GM23248 (cell line): ENCODE results near the gene ADGRL1. TPM values are rescaled to one million over a fixed set of nuclear protein-coding genes. Genes with fewer than 3 reads are reported as not detected.

Experiments used
- DNase-seq: peaks from one replicate; pipeline ENCODE4 v3.0.0-alpha.2; 2015
- H2AFZ ChIP-seq: fragments of 200-600 bp; sonication (generic); 2 replicates; pipeline ENCODE4 v1.6.1; 2016; ENCODE audit warnings: antibody characterized with exemption
- H3F3A ChIP-seq: fragments of 200-600 bp; sonication (generic); 2 replicates; pipeline ENCODE4 v1.6.1; 2016; ENCODE audit warnings: mild to moderate bottlenecking, antibody characterized with exemption, mixed run types; ENCODE audit not compliant: insufficient read depth
- H3K27ac ChIP-seq: fragments of 200-600 bp; sonication (generic); 2 replicates; pipeline ENCODE4 v1.5.1; 2016; ENCODE audit warnings: mild to moderate bottlenecking
- H3K27me3 ChIP-seq: fragments of 200-600 bp; sonication (generic); replicated peaks from 2 replicates; pipeline ENCODE4 v1.6.1; 2016; ENCODE audit warnings: mild to moderate bottlenecking; ENCODE audit not compliant: insufficient read depth
- H3K36me3 ChIP-seq: fragments of 200-600 bp; sonication (generic); 2 replicates; pipeline ENCODE4 v1.6.1; 2016; ENCODE audit warnings: low read depth, mild to moderate bottlenecking
- H3K4me1 ChIP-seq: fragments of 200-600 bp; sonication (generic); 2 replicates; pipeline ENCODE4 v1.6.1; 2016; ENCODE audit warnings: mild to moderate bottlenecking; ENCODE audit not compliant: insufficient read depth
- H3K4me2 ChIP-seq: fragments of 200-600 bp; sonication (generic); one replicate; pipeline ENCODE4 v1.6.1; 2016; ENCODE audit warnings: mild to moderate bottlenecking; ENCODE audit not compliant: unreplicated experiment
- H3K4me3 ChIP-seq: fragments of 200-600 bp; sonication (generic); 2 replicates; pipeline ENCODE4 v1.5.1; 2016; ENCODE audit warnings: mild to moderate bottlenecking
- H3K79me2 ChIP-seq: fragments of 200-600 bp; sonication (generic); 2 replicates; pipeline ENCODE4 v1.6.1; 2016; ENCODE audit warnings: mild to moderate bottlenecking; ENCODE audit not compliant: insufficient read depth
- H3K9ac ChIP-seq: fragments of 200-600 bp; sonication (generic); 2 replicates; pipeline ENCODE4 v1.6.1; 2016; ENCODE audit warnings: mild to moderate bottlenecking
- H3K9me2 ChIP-seq: fragments of 200-600 bp; sonication (generic); 2 replicates; pipeline ENCODE4 v1.6.1; 2016; ENCODE audit warnings: mixed run types, mild to moderate bottlenecking, moderate library complexity; ENCODE audit not compliant: insufficient read depth
- H3K9me3 ChIP-seq: fragments of 200-600 bp; sonication (generic); one replicate; pipeline ENCODE4 v1.6.1; 2017; ENCODE audit warnings: low read depth
- H4K20me1 ChIP-seq: fragments of 200-600 bp; sonication (generic); 2 replicates; pipeline ENCODE4 v1.6.0; 2016; ENCODE audit not compliant: insufficient read depth
- EZH2 ChIP-seq: fragments of 200-600 bp; sonication (generic); IDR thresholded peaks from 2 replicates; pipeline ENCODE4 v1.6.1; 2018; ENCODE audit warnings: antibody characterized with exemption, mild to moderate bottlenecking; ENCODE audit not compliant: insufficient read depth, poor library complexity, severe bottlenecking
- EZH2phosphoT487 ChIP-seq: fragments of 200-600 bp; sonication (generic); IDR thresholded peaks from 2 replicates; pipeline ENCODE4 v1.6.1; 2018; ENCODE audit warnings: antibody characterized with exemption, moderate library complexity, mild to moderate bottlenecking, low read depth; ENCODE audit not compliant: insufficient read depth
- WGBS, 2 experiments: methylation state at CpG; one replicate each; pipeline ENCODE4 v1.1.6; 2015 to 2017; ENCODE audit warnings: low lambda C conversion rate in 2 of 2, low coverage in 1 of 2; ENCODE audit errors: missing lambda C conversion rate in 2 of 2; 5-methylcytosine and 5-hydroxymethylcytosine counted together
- in situ Hi-C: fragments of 300-500 bp; cut with MboI; formaldehyde crosslinking; loops from 2 replicates; pipeline ENCODE4 v1.15.0; 2020
- polyA plus RNA-seq: library from polyadenylated mRNA; unstranded; fragments of >200 nt; fragmentation: Nextera tagmentation; extraction: Ambion mirVana; gene quantifications from 2 replicates; pipeline ENCODE4 v1.2.1, GENCODE V29; 2016
- total RNA-seq: library from RNA; depleted of rRNA; stranded (reverse); fragments of >200 nt; shearing (Covaris generic); gene quantifications from 2 replicates; pipeline ENCODE4 v1.2.3, GENCODE V29; 2014

Gene ADGRL1
- total and polyA plus RNA-seq, 2 experiments from 2014 or later, result 1.0 to 3.0 TPM

DNA sequence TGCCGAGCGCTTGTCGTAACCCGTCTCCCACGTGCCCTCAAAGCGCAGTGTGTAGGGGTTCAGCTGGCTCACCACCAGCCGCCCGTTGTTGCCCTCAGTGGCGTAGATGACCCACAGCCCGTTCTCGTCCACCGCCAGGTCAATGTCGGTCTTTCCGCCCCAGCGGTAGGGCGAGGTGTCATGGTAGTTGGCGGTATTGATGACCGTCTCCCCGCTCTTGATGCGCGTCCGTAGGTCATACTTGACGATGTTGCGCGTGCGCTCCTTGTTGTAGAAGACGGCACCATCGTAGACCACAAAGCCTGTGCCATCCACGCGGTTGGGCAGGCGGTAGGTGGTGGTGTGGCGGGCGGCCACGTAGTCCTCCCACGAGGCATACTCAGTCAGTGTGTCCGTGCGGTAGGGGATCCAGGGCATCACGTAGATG, 43.1 kb downstream of the ADGRL1 start:
- Histone ChIP-seq H3K36me3 (no peaks in the 10 kb centered on the region), H3K27me3 (no peaks in the 10 kb centered on the region), H3K4me1 (no peaks in the 10 kb centered on the region), H2AFZ (no peak overlapping the region), H3K9me2 (no peaks in the 10 kb centered on the region), H3K4me2 (no peak overlapping the region), H4K20me1 (no peaks in the 10 kb centered on the region), H3F3A (no peaks in the 10 kb centered on the region), H3K9ac (no peak overlapping the region), H3K4me3 (no peak overlapping the region), H3K79me2 (no peaks in the 10 kb centered on the region), H3K27ac (no peak overlapping the region), H3K9me3 (no peaks in the 10 kb centered on the region)
- WGBS, 2 experiments, result 97 to 98% methylated on average over 37 to 38 of the region's 38 CpGs
- DNase-seq, result no peak
- in situ Hi-C loops, result no loop called here
- TF ChIP-seq EZH2 (no peak), EZH2phosphoT487 (no peak)

DNA sequence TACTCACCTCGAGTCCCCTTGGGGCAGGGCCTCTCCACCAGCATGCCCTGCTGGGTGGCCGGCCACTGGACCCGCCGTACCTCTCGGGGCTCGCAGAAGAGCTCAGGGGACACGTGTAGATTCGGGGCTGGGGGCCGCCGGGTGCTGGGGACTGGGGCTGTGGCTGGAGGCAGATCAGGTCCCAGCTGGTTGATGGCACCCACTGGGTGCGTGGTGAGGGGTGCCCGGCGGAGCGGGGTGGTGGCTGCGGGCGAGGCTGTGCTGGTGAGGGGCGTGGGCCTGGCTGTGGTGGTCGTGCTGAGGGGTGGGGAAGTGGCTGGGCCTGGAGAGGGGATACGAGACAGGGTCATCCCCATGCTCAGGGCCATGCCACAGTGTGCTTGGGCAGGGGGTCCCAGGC, 44.7 kb downstream of the ADGRL1 start:
- H3K4me3 ChIP-seq, result no peak overlapping the region
- H3K27ac ChIP-seq, result no peak overlapping the region
- in situ Hi-C loops, result no loop called here
- H3K79me2 ChIP-seq, result no peaks in the 10 kb centered on the region
- H3K9ac ChIP-seq, result no peak overlapping the region
- no peaks in the 10 kb centered on the region for H3K9me3 ChIP-seq
- no peak for DNase-seq
- TF ChIP-seq EZH2phosphoT487 (no peak), EZH2 (no peak)
- H3K36me3 ChIP-seq, result no peaks in the 10 kb centered on the region
- no peaks in the 10 kb centered on the region for H4K20me1 ChIP-seq
- no peaks in the 10 kb centered on the region for H3K9me2 ChIP-seq
- no peak overlapping the region for H2AFZ ChIP-seq
- H3K27me3 ChIP-seq, result no peaks in the 10 kb centered on the region
- WGBS, 2 experiments, result 92 to 94% methylated on average over 10 to 19 of the region's 19 CpGs
- H3F3A ChIP-seq, result no peaks in the 10 kb centered on the region
- no peaks in the 10 kb centered on the region for H3K4me1 ChIP-seq
- H3K4me2 ChIP-seq, result no peak overlapping the region

DNA sequence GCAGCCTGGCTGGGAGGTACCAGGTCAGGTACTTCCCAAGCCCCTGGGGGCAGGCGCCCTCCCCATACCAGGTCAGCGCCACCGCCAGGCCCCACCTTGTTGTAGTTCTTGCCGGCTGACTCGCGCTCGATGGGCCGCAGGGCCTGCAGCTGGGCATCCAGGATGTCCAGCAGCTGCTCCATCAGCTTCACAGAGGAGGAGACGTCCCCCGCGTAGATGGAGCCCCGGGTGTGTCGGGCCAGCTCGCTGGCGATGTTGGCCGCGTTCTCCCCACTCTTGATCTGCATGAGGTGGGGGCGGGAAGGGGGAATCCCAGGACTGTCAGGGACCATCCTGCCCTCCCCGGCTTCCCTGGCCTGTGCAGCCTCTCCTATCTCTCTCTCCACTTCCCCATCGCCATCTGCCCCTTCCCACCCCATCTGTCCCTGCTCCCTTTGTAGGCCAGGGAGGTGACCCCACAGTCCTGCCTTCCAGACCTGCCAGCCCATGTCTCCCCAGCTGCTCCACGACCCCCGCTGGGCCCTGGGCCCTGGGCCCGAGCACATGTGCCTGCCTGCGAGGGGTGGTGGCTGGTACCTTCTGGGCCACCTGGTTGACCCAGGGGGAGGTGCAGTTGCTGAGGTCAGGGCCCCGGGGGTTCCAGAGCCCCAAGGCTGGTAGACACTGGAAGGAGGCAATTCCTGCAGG, 45.8 kb downstream of the ADGRL1 start:
- H3K27me3 ChIP-seq, result no peaks in the 10 kb centered on the region
- no peak overlapping the region for H3K27ac ChIP-seq
- no peaks in the 10 kb centered on the region for H3K79me2 ChIP-seq
- no peaks in the 10 kb centered on the region for H4K20me1 ChIP-seq
- no peak for DNase-seq
- H3K36me3 ChIP-seq, result no peaks in the 10 kb centered on the region
- H3K4me3 ChIP-seq, result no peak overlapping the region
- no peak overlapping the region for H3K9ac ChIP-seq
- no peaks in the 10 kb centered on the region for H3K4me1 ChIP-seq
- H3F3A ChIP-seq, result no peaks in the 10 kb centered on the region
- no peaks in the 10 kb centered on the region for H3K9me3 ChIP-seq
- TF ChIP-seq EZH2phosphoT487, result no peak
- TF ChIP-seq EZH2, result no peak
- no peak overlapping the region for H3K4me2 ChIP-seq
- WGBS, 2 experiments, result 82 to 86% methylated on average over 22 to 25 of the region's 25 CpGs
- in situ Hi-C loops, result no loop called here
- H2AFZ ChIP-seq, result no peak overlapping the region
- no peaks in the 10 kb centered on the region for H3K9me2 ChIP-seq

DNA sequence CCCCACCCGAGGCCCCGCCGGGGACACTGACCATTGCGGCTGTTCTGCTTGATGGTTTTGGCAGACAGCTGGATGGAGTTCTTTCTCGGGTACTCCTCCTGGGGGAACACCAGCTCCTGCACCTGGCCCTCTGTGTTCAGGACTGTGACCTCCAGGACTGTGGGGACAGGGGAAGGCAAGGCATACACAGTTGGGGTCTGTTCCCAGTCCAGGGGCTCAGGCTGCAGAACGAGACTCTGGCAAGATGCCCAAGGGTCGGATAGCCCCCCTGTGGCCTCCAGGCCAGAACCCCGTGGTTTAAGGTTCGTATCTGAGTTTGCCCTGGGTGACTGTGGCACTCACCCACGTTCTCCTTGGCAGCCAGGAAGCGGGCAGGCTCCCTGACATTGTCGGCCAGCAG, 46.9 kb downstream of the ADGRL1 start:
- Histone ChIP-seq H3K9ac (no peak overlapping the region), H3F3A (no peaks in the 10 kb centered on the region), H3K4me3 (no peak overlapping the region), H3K36me3 (no peaks in the 10 kb centered on the region), H3K4me2 (no peak overlapping the region), H4K20me1 (no peaks in the 10 kb centered on the region), H3K4me1 (no peaks in the 10 kb centered on the region), H3K9me3 (no peaks in the 10 kb centered on the region), H3K9me2 (no peaks in the 10 kb centered on the region), H3K79me2 (no peaks in the 10 kb centered on the region), H3K27me3 (no peaks in the 10 kb centered on the region), H2AFZ (no peak overlapping the region), H3K27ac (no peak overlapping the region)
- WGBS, 2 experiments, result 62 to 77% methylated on average over 11 to 12 of the region's 12 CpGs
- in situ Hi-C loops, result no loop called here
- TF ChIP-seq EZH2phosphoT487 (no peak), EZH2 (no peak)
- DNase-seq, result no peak
